CD4-positive, alpha-beta T cell treated with Interleukin-12 subunit alpha and Interleukin-12 subunit beta, for 1 hour (primary cell): ENCODE measurements around the gene RDH11.

Source experiments
- DNase-seq: peaks from one replicate; pipeline ENCODE4 v3.0.0-alpha.2; 2020

The RDH11 gene

DNA sequence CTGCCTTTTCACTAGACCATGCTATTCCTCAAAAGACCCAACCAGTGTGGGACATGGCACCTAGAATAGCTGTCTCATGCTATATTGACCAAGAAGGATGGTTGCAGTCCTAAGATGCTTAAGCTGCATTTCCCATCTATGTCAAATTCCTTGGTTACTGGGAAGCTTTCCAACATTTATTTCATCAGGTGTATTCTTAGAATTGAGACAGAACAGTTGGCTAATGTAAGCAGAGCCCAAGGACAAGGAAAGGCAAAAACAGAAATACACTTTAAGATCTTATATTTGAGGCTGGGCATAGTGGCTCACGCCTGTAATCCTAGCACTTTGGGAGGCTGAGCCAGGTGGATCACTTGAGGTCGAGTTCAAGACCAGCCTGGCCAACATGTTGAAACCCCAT, 51.1 kb downstream of the RDH11 start:
- DNase-seq = no peak

DNA sequence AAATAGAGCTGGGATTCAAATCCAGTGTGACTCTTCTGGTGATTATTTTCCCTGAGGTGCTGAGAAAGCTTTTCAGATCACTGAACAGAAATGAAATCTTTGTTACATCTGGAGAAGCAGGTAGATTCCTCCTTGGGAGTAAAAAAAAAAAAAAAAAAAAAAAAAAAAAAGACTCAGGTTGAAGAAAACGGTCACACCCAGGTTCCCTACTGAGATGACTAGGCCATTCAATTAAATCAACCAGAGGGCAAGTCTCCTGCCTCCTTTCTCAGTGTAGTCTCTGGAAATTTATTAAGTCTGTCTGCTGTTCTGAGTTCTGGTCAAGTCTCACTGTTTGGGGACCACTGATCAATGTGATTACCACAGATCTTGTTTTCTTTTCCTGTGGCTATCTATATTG, 51.9 kb downstream of the RDH11 start:
- DNase-seq = no peak

DNA sequence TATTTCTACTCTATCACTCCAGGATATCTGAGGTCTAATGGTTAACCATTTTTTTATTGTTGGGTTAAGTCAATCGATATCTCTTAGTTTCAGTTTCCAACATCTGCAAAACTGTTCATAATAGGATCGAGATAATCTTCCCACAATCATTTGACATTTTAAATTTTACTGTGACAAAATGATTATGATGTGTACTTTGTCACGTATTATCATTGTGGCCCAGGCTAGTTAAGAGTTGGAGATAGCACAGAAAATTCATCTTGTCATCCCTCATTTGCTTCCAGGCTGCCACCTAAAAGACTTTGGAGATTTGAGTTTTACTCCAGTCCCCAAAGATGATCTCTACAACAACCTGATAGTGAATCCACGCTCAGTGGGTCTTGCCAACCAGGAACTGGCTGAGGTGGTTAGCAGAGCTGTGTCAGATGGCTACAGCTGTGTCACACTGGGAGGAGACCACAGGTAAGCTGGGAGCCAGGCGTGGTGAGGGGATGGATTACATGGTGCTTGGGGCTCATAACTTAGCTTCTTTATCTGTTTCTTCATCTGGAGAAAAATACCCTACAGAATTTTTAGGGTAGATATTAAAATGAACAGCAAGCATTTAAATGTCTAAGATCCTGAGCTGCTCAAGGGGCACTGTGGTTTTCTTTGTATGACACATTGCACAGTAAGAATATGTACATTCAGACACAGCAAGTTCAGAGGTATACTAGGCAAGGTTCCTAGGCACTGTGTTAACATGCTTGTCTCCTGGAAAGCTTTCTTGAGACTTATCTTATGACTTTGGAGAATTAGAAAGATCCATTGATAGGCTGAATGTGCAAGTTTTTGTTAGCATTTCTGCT, 53.4 kb downstream of the RDH11 start:
- DNase-seq = no peak

DNA sequence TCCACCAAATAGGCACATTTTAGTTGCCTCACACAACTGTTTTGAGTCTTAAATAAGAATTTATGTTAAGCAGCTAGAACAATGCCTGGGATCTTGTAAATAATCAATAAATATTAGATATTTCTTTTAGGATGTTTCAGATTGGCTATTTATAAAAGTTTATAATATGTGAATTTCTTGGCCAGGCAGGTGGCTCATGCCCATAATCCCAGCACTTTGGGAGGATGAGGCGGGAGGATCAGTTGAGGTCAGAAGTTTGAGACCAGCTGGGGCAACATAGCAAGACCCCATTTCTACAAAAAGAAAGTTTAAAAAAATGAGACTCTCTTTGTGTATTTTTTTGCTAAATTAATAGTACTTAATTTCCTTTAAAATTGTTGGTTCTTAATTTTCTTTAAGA, 54.1 kb downstream of the RDH11 start:
- no peak for DNase-seq

DNA sequence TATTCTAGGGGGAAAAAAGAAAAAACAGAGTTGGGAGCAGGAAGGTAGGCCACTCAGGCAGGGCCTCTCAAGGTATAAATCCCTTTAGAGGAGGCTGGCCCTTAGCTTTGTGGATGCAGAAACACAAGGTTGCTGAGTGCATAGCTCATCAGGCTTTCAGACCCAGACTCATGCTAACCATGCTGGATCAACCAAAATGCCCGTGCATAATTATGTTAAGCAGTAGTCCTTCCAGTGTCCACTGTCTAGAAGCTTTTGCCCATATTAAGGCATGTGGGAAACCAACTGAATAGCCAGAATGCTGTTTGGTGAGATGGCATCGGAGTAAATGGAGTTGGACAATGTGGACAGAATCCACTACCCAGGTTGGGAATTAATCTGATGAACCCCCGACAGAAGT, 56.9 kb downstream of the RDH11 start:
- no peak for DNase-seq

DNA sequence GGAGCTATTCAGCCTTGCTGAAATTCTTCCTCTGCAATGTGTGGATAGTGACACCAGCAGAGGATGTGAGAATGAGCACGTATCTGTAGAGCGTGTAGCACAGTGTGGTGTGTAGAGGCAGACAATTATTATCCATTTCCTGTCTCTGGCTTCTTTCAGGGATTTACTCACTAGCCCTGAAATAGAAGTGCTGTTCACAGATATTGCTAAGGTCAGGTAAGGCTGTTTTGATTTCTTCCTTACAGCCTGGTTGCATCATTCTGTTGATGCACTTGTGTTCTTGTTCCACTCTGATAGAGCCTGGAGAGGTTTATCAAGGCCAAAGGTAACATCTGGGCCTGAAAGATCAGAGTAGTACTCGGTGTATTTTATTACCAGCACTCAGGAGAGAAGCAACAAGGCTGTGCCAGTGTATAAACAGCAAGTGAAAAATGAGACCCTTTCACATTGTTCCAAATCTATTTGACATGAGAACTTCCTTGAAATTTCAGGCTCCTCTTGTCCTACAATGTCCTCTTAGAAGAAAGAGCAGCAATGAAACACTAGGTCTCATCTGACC, 59.1 kb downstream of the RDH11 start:
- DNase-seq = no peak

DNA sequence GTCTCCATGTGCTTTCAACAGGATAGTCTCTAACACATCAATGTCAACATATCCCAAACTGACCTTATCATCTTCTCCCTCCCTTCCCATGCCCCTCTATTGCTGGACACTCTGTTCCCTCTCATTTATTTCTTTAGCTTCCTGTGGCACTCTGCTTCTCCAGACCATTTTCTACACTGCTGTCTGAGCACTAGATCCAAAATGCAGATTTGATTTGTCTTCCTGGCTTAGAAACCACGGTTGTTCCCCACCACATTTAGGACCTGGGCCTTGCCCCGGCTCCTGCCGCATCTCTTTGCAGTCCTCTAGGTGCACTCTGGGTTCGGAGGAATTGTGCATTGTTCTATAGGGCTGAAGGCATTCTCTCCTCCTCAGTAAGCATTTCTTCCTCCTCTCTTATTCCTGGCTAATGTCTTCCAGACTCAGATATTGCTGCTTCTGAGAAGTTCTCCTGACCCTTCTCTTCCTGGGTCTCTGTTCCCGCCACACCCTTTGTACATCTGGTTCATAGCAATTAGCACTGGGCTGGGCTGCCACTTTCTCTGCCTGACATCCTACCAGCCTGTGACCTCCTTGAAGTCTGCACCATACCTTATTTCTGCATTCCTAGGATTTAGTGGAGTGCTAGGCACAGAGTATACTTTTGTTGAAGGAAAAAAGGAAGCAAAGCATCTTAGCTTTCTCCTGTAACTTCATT, 62.0 kb downstream of the RDH11 start:
- DNase-seq = no peak

DNA sequence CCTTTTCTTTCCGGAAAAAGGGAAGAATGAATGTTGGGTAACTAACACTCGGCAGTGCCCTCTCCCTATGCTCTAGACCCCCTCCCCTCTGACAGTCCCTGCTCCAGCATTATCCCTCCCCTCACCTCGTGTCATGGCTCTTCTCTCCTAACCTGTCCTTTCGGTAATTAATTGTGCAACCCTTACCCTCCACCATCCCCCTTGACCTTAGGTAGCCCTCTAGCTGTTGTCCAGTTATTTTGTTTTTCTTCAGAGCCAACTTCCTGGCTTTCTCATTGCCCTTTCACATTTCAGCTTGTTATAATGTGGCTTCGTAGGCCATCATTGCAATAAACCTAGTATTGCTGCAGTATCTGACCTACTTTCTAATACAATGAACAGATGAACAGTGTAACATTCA, 64.6 kb downstream of the RDH11 start:
- DNase-seq = no peak

DNA sequence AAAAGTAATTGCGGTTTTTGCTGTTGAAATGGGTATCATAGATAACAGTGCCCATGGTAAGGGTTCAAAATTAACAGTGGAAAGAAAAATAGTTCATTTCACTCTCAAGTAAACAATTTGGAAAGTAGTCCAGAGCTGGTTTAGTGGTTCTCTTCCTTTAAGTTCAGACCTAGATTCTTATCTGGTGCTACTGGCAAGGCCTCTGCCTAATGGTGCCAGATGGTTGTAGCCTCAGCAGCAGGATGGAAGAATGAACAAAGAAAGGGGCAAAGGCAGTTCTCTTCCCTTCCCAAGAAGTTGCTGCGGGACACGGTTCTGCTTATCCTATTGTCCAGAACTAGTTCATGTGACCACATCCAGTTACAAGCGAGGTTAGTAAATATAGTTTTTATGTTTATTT, 65.4 kb downstream of the RDH11 start:
- DNase-seq = no peak

DNA sequence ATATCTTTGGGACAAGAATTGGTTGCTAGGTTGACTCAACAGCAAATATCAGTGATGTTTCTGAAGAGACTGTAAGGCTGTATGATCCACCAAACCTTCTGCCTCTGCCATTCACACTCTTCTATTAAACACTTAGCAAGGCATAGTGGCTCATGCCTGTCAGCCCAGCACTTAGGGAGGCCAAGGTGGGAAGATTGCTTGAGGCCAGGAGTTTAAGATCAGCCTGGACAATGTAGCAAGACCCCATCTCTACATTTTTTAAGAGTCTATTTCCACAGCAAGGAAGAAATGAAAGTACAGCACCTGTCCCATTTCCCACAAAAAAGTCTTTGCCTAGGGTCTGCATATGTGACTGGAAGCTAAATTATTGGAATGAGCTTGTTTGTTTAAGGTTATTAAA, 68.0 kb downstream of the RDH11 start:
- no peak for DNase-seq
